Astrocyte (in vitro differentiated cells and primary cell): ENCODE data around the gene TMTC4.

ENCODE experiments used
- CTCF ChIP-seq: IDR thresholded peaks from 2 replicates; pipeline ENCODE4 v1.5.1; 2011; ENCODE audit warnings: low read depth, mild to moderate bottlenecking, inconsistent platforms, low read length, moderate library complexity; ENCODE audit not compliant: insufficient read depth
- EZH2 ChIP-seq: IDR thresholded peaks from 2 replicates; pipeline ENCODE4 v1.6.1; 2012; ENCODE audit warnings: mild to moderate bottlenecking, low read length, inconsistent platforms; ENCODE audit not compliant: insufficient read depth

GRCh38 chr13:100600461-100600860 lies 74.1 kb downstream of the TMTC4 start:
- TF ChIP-seq CTCF (no peak), EZH2 (no peak)
